Measurements from ENCODE around the gene DSG3. TPM values are rescaled to one million over a fixed set of nuclear protein-coding genes. Genes with fewer than 3 reads are reported as not detected.

Gene DSG3
- polyA plus RNA-seq, 1 donor, result 0.15 TPM

- no peak for DNase-seq
- WGBS (ENCODE audit: insufficient coverage, low lambda C conversion rate), result no CpG with 5 or more reads among the region's 1 CpG
- no peak overlapping the region for H3K4me3 ChIP-seq (ENCODE audit: low read length)
- H3K4me1 ChIP-seq (ENCODE audit: control insufficient read depth, insufficient read depth, low read length), result no peaks in the 10 kb centered on the region
- H3K27me3 ChIP-seq (ENCODE audit: control insufficient read depth, insufficient read depth, low read length), result no peaks in the 10 kb centered on the region
- no peaks in the 10 kb centered on the region for H3K9me3 ChIP-seq (ENCODE audit: control insufficient read depth, low read depth, low read length)
- H3K36me3 ChIP-seq (ENCODE audit: control insufficient read depth, insufficient read depth, low read length), result no peaks in the 10 kb centered on the region
- no peak overlapping the region for H3K27ac ChIP-seq (ENCODE audit: low read length)
Observed at GRCh38 chr18:31451625-31452024, 4.1 kb downstream of the DSG3 start.

GRCh38 chr18:31454066-31454708 lies 6.6 kb downstream of the DSG3 start:
- H3K27me3 ChIP-seq (ENCODE audit: control insufficient read depth, insufficient read depth, low read length), result no peaks in the 10 kb centered on the region
- 100% methylated on average over 1 of the region's 3 CpGs for WGBS (ENCODE audit: insufficient coverage, low lambda C conversion rate)
- no peak for DNase-seq
- no peaks in the 10 kb centered on the region for H3K4me1 ChIP-seq (ENCODE audit: control insufficient read depth, insufficient read depth, low read length)
- no peak overlapping the region for H3K27ac ChIP-seq (ENCODE audit: low read length)
- H3K9me3 ChIP-seq (ENCODE audit: control insufficient read depth, low read depth, low read length), result no peaks in the 10 kb centered on the region
- H3K4me3 ChIP-seq (ENCODE audit: low read length), result no peak overlapping the region
- H3K36me3 ChIP-seq (ENCODE audit: control insufficient read depth, insufficient read depth, low read length), result no peaks in the 10 kb centered on the region

GRCh38 chr18:31469629-31470028 lies 22.1 kb downstream of the DSG3 start:
- no peak overlapping the region for H3K27ac ChIP-seq (ENCODE audit: low read length)
- WGBS (ENCODE audit: insufficient coverage, low lambda C conversion rate), result 100% methylated on average over 1 of the region's 1 CpG
- H3K9me3 ChIP-seq (ENCODE audit: control insufficient read depth, low read depth, low read length), result no peaks in the 10 kb centered on the region
- no peaks in the 10 kb centered on the region for H3K4me1 ChIP-seq (ENCODE audit: control insufficient read depth, insufficient read depth, low read length)
- no peaks in the 10 kb centered on the region for H3K36me3 ChIP-seq (ENCODE audit: control insufficient read depth, insufficient read depth, low read length)
- no peaks in the 10 kb centered on the region for H3K27me3 ChIP-seq (ENCODE audit: control insufficient read depth, insufficient read depth, low read length)
- H3K4me3 ChIP-seq (ENCODE audit: low read length), result no peak overlapping the region
- no peak for DNase-seq

GRCh38 chr18:31478688-31479087 lies 31.1 kb downstream of the DSG3 start:
- Histone ChIP-seq H3K4me3 (ENCODE audit: low read length) (no peak overlapping the region), H3K27ac (ENCODE audit: low read length) (no peak overlapping the region), H3K36me3 (ENCODE audit: control insufficient read depth, insufficient read depth, low read length) (no peaks in the 10 kb centered on the region), H3K9me3 (ENCODE audit: control insufficient read depth, low read depth, low read length) (no peaks in the 10 kb centered on the region), H3K27me3 (ENCODE audit: control insufficient read depth, insufficient read depth, low read length) (no peaks in the 10 kb centered on the region), H3K4me1 (ENCODE audit: control insufficient read depth, insufficient read depth, low read length) (no peaks in the 10 kb centered on the region)
- DNase-seq, result no peak
- WGBS (ENCODE audit: insufficient coverage, low lambda C conversion rate), result no CpG with 5 or more reads among the region's 10 CpGs

GRCh38 chr18:31482051-31482450 lies 34.5 kb downstream of the DSG3 start:
- 90% methylated on average over 1 of the region's 1 CpG for WGBS (ENCODE audit: insufficient coverage, low lambda C conversion rate)
- no peak overlapping the region for H3K27ac ChIP-seq (ENCODE audit: low read length)
- H3K4me1 ChIP-seq (ENCODE audit: control insufficient read depth, insufficient read depth, low read length), result no peaks in the 10 kb centered on the region
- H3K27me3 ChIP-seq (ENCODE audit: control insufficient read depth, insufficient read depth, low read length), result no peaks in the 10 kb centered on the region
- H3K4me3 ChIP-seq (ENCODE audit: low read length), result no peak overlapping the region
- H3K36me3 ChIP-seq (ENCODE audit: control insufficient read depth, insufficient read depth, low read length), result no peaks in the 10 kb centered on the region
- no peaks in the 10 kb centered on the region for H3K9me3 ChIP-seq (ENCODE audit: control insufficient read depth, low read depth, low read length)
- DNase-seq, result no peak

- H3K36me3 ChIP-seq (ENCODE audit: control insufficient read depth, insufficient read depth, low read length), result no peaks in the 10 kb centered on the region
- no peak overlapping the region for H3K27ac ChIP-seq (ENCODE audit: low read length)
- DNase-seq, result no peak
- no peaks in the 10 kb centered on the region for H3K27me3 ChIP-seq (ENCODE audit: control insufficient read depth, insufficient read depth, low read length)
- H3K4me3 ChIP-seq (ENCODE audit: low read length), result no peak overlapping the region
- H3K4me1 ChIP-seq (ENCODE audit: control insufficient read depth, insufficient read depth, low read length), result no peaks in the 10 kb centered on the region
- WGBS (ENCODE audit: insufficient coverage, low lambda C conversion rate), result 100% methylated on average over 1 of the region's 2 CpGs
- H3K9me3 ChIP-seq (ENCODE audit: control insufficient read depth, low read depth, low read length), result no peaks in the 10 kb centered on the region
Observed at GRCh38 chr18:31483396-31483795, 35.9 kb downstream of the DSG3 start.

- Histone ChIP-seq H3K9me3 (ENCODE audit: control insufficient read depth, low read depth, low read length) (no peaks in the 10 kb centered on the region), H3K27me3 (ENCODE audit: control insufficient read depth, insufficient read depth, low read length) (no peaks in the 10 kb centered on the region), H3K27ac (ENCODE audit: low read length) (no peak overlapping the region), H3K36me3 (ENCODE audit: control insufficient read depth, insufficient read depth, low read length) (no peaks in the 10 kb centered on the region), H3K4me3 (ENCODE audit: low read length) (no peak overlapping the region), H3K4me1 (ENCODE audit: control insufficient read depth, insufficient read depth, low read length) (no peaks in the 10 kb centered on the region)
- no peak for DNase-seq
- 60% methylated on average over 1 of the region's 1 CpG for WGBS (ENCODE audit: insufficient coverage, low lambda C conversion rate)
Observed at GRCh38 chr18:31484461-31484860, 36.9 kb downstream of the DSG3 start.

- H3K36me3 ChIP-seq (ENCODE audit: control insufficient read depth, insufficient read depth, low read length), result no peaks in the 10 kb centered on the region
- H3K27me3 ChIP-seq (ENCODE audit: control insufficient read depth, insufficient read depth, low read length), result no peaks in the 10 kb centered on the region
- no peak overlapping the region for H3K27ac ChIP-seq (ENCODE audit: low read length)
- H3K4me1 ChIP-seq (ENCODE audit: control insufficient read depth, insufficient read depth, low read length), result peaks cover 5% of the 10 kb centered on the region
- no peak overlapping the region for H3K4me3 ChIP-seq (ENCODE audit: low read length)
- DNase-seq, result no peak
- 68% methylated on average over 2 of the region's 2 CpGs for WGBS (ENCODE audit: insufficient coverage, low lambda C conversion rate)
- no peaks in the 10 kb centered on the region for H3K9me3 ChIP-seq (ENCODE audit: control insufficient read depth, low read depth, low read length)
Observed at GRCh38 chr18:31486165-31486564, 38.6 kb downstream of the DSG3 start.

GRCh38 chr18:31487246-31488015 lies 39.9 kb downstream of the DSG3 start:
- Histone ChIP-seq H3K9me3 (ENCODE audit: control insufficient read depth, low read depth, low read length) (no peaks in the 10 kb centered on the region), H3K36me3 (ENCODE audit: control insufficient read depth, insufficient read depth, low read length) (no peaks in the 10 kb centered on the region), H3K27me3 (ENCODE audit: control insufficient read depth, insufficient read depth, low read length) (no peaks in the 10 kb centered on the region), H3K4me3 (ENCODE audit: low read length) (no peak overlapping the region), H3K27ac (ENCODE audit: low read length) (no peak overlapping the region), H3K4me1 (ENCODE audit: control insufficient read depth, insufficient read depth, low read length) (peaks cover 5% of the 10 kb centered on the region)
- no peak for DNase-seq
- no CpG with 5 or more reads among the region's 9 CpGs for WGBS (ENCODE audit: insufficient coverage, low lambda C conversion rate)

- no peak for DNase-seq
- Histone ChIP-seq H3K36me3 (ENCODE audit: control insufficient read depth, insufficient read depth, low read length) (no peaks in the 10 kb centered on the region), H3K9me3 (ENCODE audit: control insufficient read depth, low read depth, low read length) (no peaks in the 10 kb centered on the region), H3K4me3 (ENCODE audit: low read length) (no peak overlapping the region), H3K4me1 (ENCODE audit: control insufficient read depth, insufficient read depth, low read length) (peaks cover 5% of the 10 kb centered on the region), H3K27ac (ENCODE audit: low read length) (no peak overlapping the region), H3K27me3 (ENCODE audit: control insufficient read depth, insufficient read depth, low read length) (no peaks in the 10 kb centered on the region)
- 100% methylated on average over 1 of the region's 1 CpG for WGBS (ENCODE audit: insufficient coverage, low lambda C conversion rate)
Observed at GRCh38 chr18:31489311-31489710, 41.8 kb downstream of the DSG3 start.

GRCh38 chr18:31490387-31490786 lies 42.8 kb downstream of the DSG3 start:
- Histone ChIP-seq H3K4me1 (ENCODE audit: control insufficient read depth, insufficient read depth, low read length) (peaks cover 5% of the 10 kb centered on the region), H3K4me3 (ENCODE audit: low read length) (no peak overlapping the region), H3K36me3 (ENCODE audit: control insufficient read depth, insufficient read depth, low read length) (no peaks in the 10 kb centered on the region), H3K9me3 (ENCODE audit: control insufficient read depth, low read depth, low read length) (no peaks in the 10 kb centered on the region), H3K27ac (ENCODE audit: low read length) (peak overlapping the region; percentile 62), H3K27me3 (ENCODE audit: control insufficient read depth, insufficient read depth, low read length) (no peaks in the 10 kb centered on the region)
- DNase-seq, result peak; percentile 71 to 84
- WGBS (ENCODE audit: insufficient coverage, low lambda C conversion rate), result no CpG with 5 or more reads among the region's 1 CpG
